IMR-90 (cell line): Measurements from ENCODE around the gene WARS2. TPM values are rescaled to one million over a fixed set of nuclear protein-coding genes. Genes with fewer than 3 reads are reported as not detected.

Experiments used
- ATAC-seq: fragments of 200-7000 bp; cut with Tn5 transposase; 2 replicates; pipeline ENCODE4 v1.9.1; 2020; ENCODE audit warnings: low read depth, mild to moderate bottlenecking, moderate library complexity
- BruUV-seq: library from RNA; stranded (reverse); fragments of 400-500 nt; replicated peaks from 2 replicates; lab custom pipeline; 2021; lab: Mats Ljungman, UMichigan
- CTCF ChIA-PET: fragments of 300-600 bp; formaldehyde crosslinking; extraction: SDS; loops from one replicate; lab custom pipeline; 2021; ENCODE audit warnings: antibody characterized with exemption; lab: Yijun Ruan, JAX
- POLR2A ChIA-PET: fragments of 300-600 bp; sonication (Branson Sonifier 250); formaldehyde crosslinking; loops from one replicate; lab custom pipeline; 2022; ENCODE audit warnings: antibody characterized with exemption; ENCODE audit not compliant: unreplicated experiment; lab: Charles Lee
- DNase-seq: peaks from one replicate; pipeline ENCODE4 v3.0.0; 2013
- H2AFZ ChIP-seq: replicated peaks from 2 replicates; pipeline ENCODE3; 2013; ENCODE audit warnings: low read length, mild to moderate bottlenecking; ENCODE audit not compliant: poor library complexity
- H2AK5ac ChIP-seq: 2 replicates; pipeline ENCODE4 v1.6.1; 2013; ENCODE audit warnings: low read depth, low read length, inconsistent platforms
- H2AK9ac ChIP-seq: replicated peaks from 2 replicates; pipeline ENCODE3; 2013; ENCODE audit warnings: mild to moderate bottlenecking, low read depth, low read length, moderate library complexity; ENCODE audit not compliant: poor library complexity
- H2BK120ac ChIP-seq: 2 replicates; pipeline ENCODE4 v1.6.1; 2013; ENCODE audit warnings: low read depth, low read length, inconsistent platforms
- H2BK15ac ChIP-seq: 3 replicates; pipeline ENCODE4 v1.6.1; 2013; ENCODE audit warnings: low read depth, low read length, inconsistent platforms
- H2BK20ac ChIP-seq: 2 replicates; pipeline ENCODE4 v1.6.1; 2013; ENCODE audit warnings: low read depth, mild to moderate bottlenecking, inconsistent platforms, low read length, moderate library complexity
- H2BK5ac ChIP-seq: 2 replicates; pipeline ENCODE4 v1.6.1; 2013; ENCODE audit warnings: mild to moderate bottlenecking, low read depth, low read length, inconsistent platforms; ENCODE audit not compliant: poor library complexity, severe bottlenecking
- H3K14ac ChIP-seq: replicated peaks from 2 replicates; pipeline ENCODE4 v1.6.1; 2013; ENCODE audit warnings: low read depth, low read length, inconsistent platforms
- H3K18ac ChIP-seq: 2 replicates; pipeline ENCODE4 v1.6.1; 2013; ENCODE audit warnings: low read depth, low read length, control low read depth
- H3K23ac ChIP-seq: 2 replicates; pipeline ENCODE4 v1.6.1; 2013; ENCODE audit warnings: low read depth, low read length, inconsistent platforms
- H3K27ac ChIP-seq: 2 replicates; pipeline ENCODE4 v1.5.1; 2013; ENCODE audit warnings: mild to moderate bottlenecking, control low read depth, low read length; ENCODE audit not compliant: insufficient read depth
- H3K27me3 ChIP-seq: 2 replicates; pipeline ENCODE4 v1.6.1; 2013; ENCODE audit warnings: low read length; ENCODE audit not compliant: control insufficient read depth, insufficient read depth
- H3K36me3 ChIP-seq: 2 replicates; pipeline ENCODE4 v1.6.1; 2013; ENCODE audit warnings: low read length, mixed read lengths; ENCODE audit not compliant: control insufficient read depth, insufficient read depth
- H3K4ac ChIP-seq: 2 replicates; pipeline ENCODE4 v1.6.1; 2013; ENCODE audit warnings: low read depth, low read length, inconsistent platforms
- H3K4me1 ChIP-seq: 2 replicates; pipeline ENCODE4 v1.6.1; 2013; ENCODE audit warnings: low read length, mixed read lengths; ENCODE audit not compliant: control insufficient read depth, insufficient read depth
- H3K4me2 ChIP-seq: 2 replicates; pipeline ENCODE4 v1.6.1; 2013; ENCODE audit warnings: low read depth, mild to moderate bottlenecking, control low read depth, low read length, moderate library complexity
- H3K4me3 ChIP-seq: 2 replicates; pipeline ENCODE4 v1.5.1; 2013; ENCODE audit warnings: low read depth, mild to moderate bottlenecking, control low read depth, low read length, moderate library complexity; ENCODE audit not compliant: insufficient read depth
- H3K56ac ChIP-seq: 2 replicates; pipeline ENCODE4 v1.6.1; 2013; ENCODE audit warnings: low read length, inconsistent platforms; ENCODE audit not compliant: insufficient read depth; ENCODE audit errors: extremely low read depth
- H3K79me1 ChIP-seq, 2 experiments: 2 replicates each; pipeline ENCODE4 v1.6.1; 2013; ENCODE audit warnings: low read length in 2 of 2, inconsistent platforms in 1 of 2, low read depth in 1 of 2
- H3K9ac ChIP-seq: 2 replicates; pipeline ENCODE4 v1.6.1; 2013; ENCODE audit warnings: low read depth, low read length, control low read depth
- H3K9me1 ChIP-seq: 2 replicates; pipeline ENCODE4 v1.6.1; 2013; ENCODE audit warnings: low read length, inconsistent platforms; ENCODE audit not compliant: insufficient read depth
- H3K9me3 ChIP-seq: 2 replicates; pipeline ENCODE4 v1.6.1; 2013; ENCODE audit warnings: low read length; ENCODE audit not compliant: control insufficient read depth, insufficient read depth
- H4K20me1 ChIP-seq: 2 replicates; pipeline ENCODE4 v1.6.1; 2013; ENCODE audit warnings: low read length, inconsistent platforms; ENCODE audit not compliant: insufficient read depth
- H4K5ac ChIP-seq: 2 replicates; pipeline ENCODE4 v1.6.1; 2013; ENCODE audit warnings: mild to moderate bottlenecking, low read depth, low read length, control low read depth
- H4K8ac ChIP-seq, 2 experiments: 2 replicates each; pipeline ENCODE4 v1.6.1; 2013; ENCODE audit warnings: low read depth in 2 of 2, low read length in 2 of 2, control low read depth in 1 of 2, inconsistent platforms in 1 of 2
- H4K91ac ChIP-seq: 2 replicates; pipeline ENCODE4 v1.6.1; 2013; ENCODE audit warnings: low read depth, low read length, inconsistent platforms; ENCODE audit not compliant: insufficient read depth
- BHLHE40 ChIP-seq: fragments of 150-350 bp; IDR thresholded peaks from 2 replicates; pipeline ENCODE4 v1.6.1; 2016; ENCODE audit warnings: mild to moderate bottlenecking, low read depth, low read length
- CEBPB ChIP-seq: IDR thresholded peaks from 2 replicates; pipeline ENCODE4 v1.6.1; 2012; ENCODE audit warnings: low read depth, low read length, improper control_type of control experiment
- CHD1 ChIP-seq: IDR thresholded peaks from 2 replicates; pipeline ENCODE4 v1.6.1; 2012; ENCODE audit warnings: low read depth, low read length, improper control_type of control experiment
- CTCF ChIP-seq: conservative IDR thresholded peaks from 2 replicates; pipeline ENCODE4 v1.5.1; 2012; ENCODE audit warnings: mild to moderate bottlenecking, low read depth, low read length, improper control_type of control experiment
- FOS ChIP-seq: fragments of 150-350 bp; IDR thresholded peaks from 2 replicates; pipeline ENCODE4 v1.6.1; 2016; ENCODE audit warnings: low read depth, low read length
- MAFK ChIP-seq: IDR thresholded peaks from 2 replicates; pipeline ENCODE4 v1.6.1; 2012; ENCODE audit warnings: low read depth, low read length, improper control_type of control experiment
- MAZ ChIP-seq: IDR thresholded peaks from 2 replicates; pipeline ENCODE4 v1.6.1; 2012; ENCODE audit warnings: low read depth, mild to moderate bottlenecking, low read length, improper control_type of control experiment, moderate library complexity, borderline replicate concordance
- MXI1 ChIP-seq: IDR thresholded peaks from 2 replicates; pipeline ENCODE4 v1.6.1; 2012; ENCODE audit warnings: low read depth, mild to moderate bottlenecking, low read length, moderate library complexity, borderline replicate concordance
- NFE2L2 ChIP-seq: fragments of 150-350 bp; IDR thresholded peaks from 2 replicates; pipeline ENCODE4 v1.6.1; 2016; ENCODE audit warnings: low read depth, mild to moderate bottlenecking, low read length
- POLR2A ChIP-seq: IDR thresholded peaks from 2 replicates; pipeline ENCODE4 v1.6.1; 2012; ENCODE audit warnings: mild to moderate bottlenecking, low read depth, low read length
- RAD21 ChIP-seq: IDR thresholded peaks from 2 replicates; pipeline ENCODE4 v1.6.1; 2012; ENCODE audit warnings: low read length, improper control_type of control experiment
- RCOR1 ChIP-seq: IDR thresholded peaks from 2 replicates; pipeline ENCODE4 v1.6.1; 2012; ENCODE audit warnings: mild to moderate bottlenecking, low read length, improper control_type of control experiment; ENCODE audit not compliant: insufficient replicate concordance
- RFX5 ChIP-seq: IDR thresholded peaks from 2 replicates; pipeline ENCODE4 v1.8.0; 2012; ENCODE audit warnings: low read depth, mild to moderate bottlenecking, low read length, moderate library complexity
- SMC3 ChIP-seq: fragments of 150-350 bp; IDR thresholded peaks from 2 replicates; pipeline ENCODE4 v1.6.1; 2016; ENCODE audit warnings: low read depth, mild to moderate bottlenecking, antibody characterized with exemption, low read length, moderate library complexity
- USF2 ChIP-seq: fragments of 150-350 bp; IDR thresholded peaks from 2 replicates; pipeline ENCODE4 v1.6.1; 2017; ENCODE audit warnings: mild to moderate bottlenecking, antibody characterized with exemption, low read length, low read depth
- dilution Hi-C: fragments of 300-500 bp; cut with HindIII; formaldehyde crosslinking; loops from one replicate; pipeline ENCODE4 v1.14.3; 2018; ENCODE audit warnings: low sequenced_read_pairs; ENCODE audit not compliant: unreplicated experiment
- in situ Hi-C: fragments of 300-500 bp; cut with MboI; formaldehyde crosslinking; loops from 3 replicates; pipeline ENCODE4 v1.14.3; 2019; ENCODE audit warnings: low sequenced_read_pairs, inconsistent platforms, mixed read lengths
- intact Hi-C: fragments of 100-400 bp; cut with micrococcal nuclease; formaldehyde crosslinking; loops from 2 replicates; pipeline ENCODE4 v1.10.0; 2022
- polyA plus RNA-seq, 3 experiments: library from polyadenylated mRNA; depleted of rRNA; stranded (reverse); fragments of >200 nt; gene quantifications; 2 replicates each; pipeline ENCODE4 v1.2.3, GENCODE V29; 2012; ENCODE audit warnings: low replicate concordance in 1 of 3
- total RNA-seq: library from RNA; depleted of rRNA; stranded (reverse); fragments of >200 nt; gene quantifications from 2 replicates; pipeline ENCODE4 v1.2.3, GENCODE V29; 2012
- TF ChIP-seq, protein P1 (sequence below): fragments of 150-350 bp; IDR thresholded peaks from 2 replicates; pipeline ENCODE4 v1.6.1; 2016; ENCODE audit warnings: low read depth, mild to moderate bottlenecking, low read length, moderate library complexity, borderline replicate concordance

The WARS2 gene
- total and polyA plus RNA-seq, 2 of the 4 experiments (the other 2 are of a cell fraction), result 5.7 to 20.3 TPM

DNA sequence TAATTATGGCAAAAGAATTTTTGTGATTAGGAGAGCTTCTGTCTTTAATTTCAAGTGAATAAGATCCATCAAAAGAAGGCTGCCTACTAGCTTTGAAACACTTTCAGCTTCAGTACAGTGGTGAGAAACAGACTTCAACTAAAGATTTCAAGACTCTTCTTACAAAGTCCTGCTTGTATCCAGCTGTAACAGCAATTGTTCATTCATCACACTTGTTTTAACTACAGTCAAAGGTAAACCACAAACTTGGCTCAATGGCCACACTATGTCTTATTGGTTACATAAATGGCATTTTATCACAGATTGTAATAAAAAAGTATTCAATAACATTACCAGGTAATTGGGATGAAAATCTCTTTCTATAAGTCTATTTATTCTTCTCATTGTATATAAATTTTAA, 59.2 kb downstream of the WARS2 start:
- H3K14ac ChIP-seq, result no peak overlapping the region
- dilution Hi-C loops, result no loop called here
- H3K27me3 ChIP-seq, result no peaks in the 10 kb centered on the region
- no peak overlapping the region for H3K9ac ChIP-seq
- H3K23ac ChIP-seq, result no peak overlapping the region
- H2AK5ac ChIP-seq, result no peak overlapping the region
- no peak overlapping the region for H2AK9ac ChIP-seq
- CTCF ChIA-PET, result interaction anchor here (0.9 kb wide), 1 partner anchor 9 kb away, joined by 3 read pairs; no protein-coding TSS in a partner anchor
- H3K4me3 ChIP-seq, result no peak overlapping the region
- ATAC-seq, result no peak
- no peak overlapping the region for H4K91ac ChIP-seq
- no peak overlapping the region for H3K27ac ChIP-seq
- no peaks in the 10 kb centered on the region for H3K4me1 ChIP-seq
- TF ChIP-seq USF2 (no peak), FOS (no peak), RFX5 (no peak), MXI1 (no peak), RAD21 (no peak), CTCF (no peak), MAFK (no peak), BHLHE40 (no peak), MAZ (no peak), RCOR1 (no peak), POLR2A (no peak), NFE2L2 (no peak), CHD1 (no peak), SMC3 (no peak), CEBPB (no peak)
- TF ChIP-seq, protein P1, sequence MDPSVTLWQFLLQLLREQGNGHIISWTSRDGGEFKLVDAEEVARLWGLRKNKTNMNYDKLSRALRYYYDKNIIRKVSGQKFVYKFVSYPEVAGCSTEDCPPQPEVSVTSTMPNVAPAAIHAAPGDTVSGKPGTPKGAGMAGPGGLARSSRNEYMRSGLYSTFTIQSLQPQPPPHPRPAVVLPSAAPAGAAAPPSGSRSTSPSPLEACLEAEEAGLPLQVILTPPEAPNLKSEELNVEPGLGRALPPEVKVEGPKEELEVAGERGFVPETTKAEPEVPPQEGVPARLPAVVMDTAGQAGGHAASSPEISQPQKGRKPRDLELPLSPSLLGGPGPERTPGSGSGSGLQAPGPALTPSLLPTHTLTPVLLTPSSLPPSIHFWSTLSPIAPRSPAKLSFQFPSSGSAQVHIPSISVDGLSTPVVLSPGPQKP, result no peak
- no peak overlapping the region for H4K8ac ChIP-seq
- BruUV-seq, result no TSS peak
- H3K9me3 ChIP-seq, result no peaks in the 10 kb centered on the region
- H2BK15ac ChIP-seq, result no peak overlapping the region
- no peak overlapping the region for H2AFZ ChIP-seq
- no peak overlapping the region for H3K4ac ChIP-seq
- H4K5ac ChIP-seq, result no peak overlapping the region
- H3K56ac ChIP-seq, result no peak overlapping the region
- H3K36me3 ChIP-seq, result no peaks in the 10 kb centered on the region
- peak; percentile 64 for DNase-seq
- POLR2A ChIA-PET, result no interaction called here
- no peaks in the 10 kb centered on the region; the same call in 1 of the 2 replicates for H3K9me1 ChIP-seq
- in situ Hi-C loops, result no loop called here
- H3K18ac ChIP-seq, result no peak overlapping the region
- H3K4me2 ChIP-seq, result no peak overlapping the region
- intact Hi-C loops, result loop anchor here (5.0 kb wide), 1 partner anchor 51 kb away; no protein-coding TSS in a partner anchor
- no peak overlapping the region for H2BK120ac ChIP-seq
- no peak overlapping the region for H2BK20ac ChIP-seq
- H4K20me1 ChIP-seq, result no peaks in the 10 kb centered on the region
- 0 out of 4 replicates have a peak, but pooled peaks cover 0 to 2% of the 10 kb centered on the region in 2 experiments for H3K79me1 ChIP-seq
- no peak overlapping the region for H2BK5ac ChIP-seq
